ENCODE measurements around the gene RAPGEF2. TPM values are rescaled to one million over a fixed set of nuclear protein-coding genes. Genes with fewer than 3 reads are reported as not detected.

The RAPGEF2 gene
- total and polyA plus RNA-seq, 2 donors (not counting 3 experiments of a cell fraction or from before 2014, with no cell fraction given): 28.7 to 55.2 TPM

DNA sequence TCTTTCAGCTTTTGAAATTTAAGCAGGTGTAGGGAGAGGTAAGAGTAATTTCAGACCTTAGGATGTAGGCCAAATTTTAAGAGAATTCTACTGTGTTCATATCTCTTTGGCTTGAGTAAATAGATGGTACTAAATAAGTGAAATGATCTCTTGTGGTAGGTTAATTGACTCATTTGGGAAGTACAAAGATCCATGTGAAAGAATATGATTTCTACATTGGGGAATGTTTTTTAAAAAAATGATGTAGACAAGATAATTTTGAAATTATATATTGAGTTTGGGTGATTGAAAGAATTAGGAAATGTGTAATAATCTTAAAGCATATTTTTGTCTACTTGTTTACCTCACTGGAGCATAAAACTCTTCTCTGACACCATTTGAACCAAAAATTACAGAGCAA lies 35.6 kb downstream of the RAPGEF2 start:
- H3K9me1 ChIP-seq (replicated peaks; ENCODE audit: control insufficient read depth, extremely low read depth, insufficient read depth, low read length): no peaks in the 10 kb centered on the region
- intact Hi-C loops (cut with micrococcal nuclease) (no loop called here), dilution Hi-C loops (cut with MboI; ENCODE audit: extremely low pct_ligation_motif_present, low sequenced_read_pairs) (no loop called here)
- no peaks in the 10 kb centered on the region for H3K27me3 ChIP-seq (ENCODE audit: control insufficient read depth in 2 of 2, insufficient read depth in 2 of 2, low read length in 2 of 2)
- no peak overlapping the region for H3K4me3 ChIP-seq (replicated peaks in 1 of 3; ENCODE audit: insufficient read depth in 1 of 3, low read depth in 1 of 3, low read length in 3 of 3)
- ChIA-PET CTCF (interaction anchor here (0.8 to 1.5 kb wide), 2 partner anchors 26 to 282 kb away, joined by 3 to 4 read pairs; no protein-coding TSS in a partner anchor), POLR2A (interaction anchor here (0.5 kb wide), 1 partner anchor 94 kb away, joined by 4 read pairs; no protein-coding TSS in a partner anchor)
- FAIRE-seq (no peak), DNase-seq (ENCODE audit: low read depth, low spot score) (no peak)
- no peak overlapping the region for H3K27ac ChIP-seq (ENCODE audit: insufficient read depth, low read depth, low read length)
- TF ChIP-seq MYC (IDR thresholded peaks at IDR 0.05; ENCODE audit: low read depth, low read length): no peak
- TF ChIP-seq, protein P1, sequence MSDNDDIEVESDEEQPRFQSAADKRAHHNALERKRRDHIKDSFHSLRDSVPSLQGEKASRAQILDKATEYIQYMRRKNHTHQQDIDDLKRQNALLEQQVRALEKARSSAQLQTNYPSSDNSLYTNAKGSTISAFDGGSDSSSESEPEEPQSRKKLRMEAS (IDR thresholded peaks at IDR 0.05; ENCODE audit: insufficient read depth, insufficient read length): no peak
- TF ChIP-seq, protein P2, sequence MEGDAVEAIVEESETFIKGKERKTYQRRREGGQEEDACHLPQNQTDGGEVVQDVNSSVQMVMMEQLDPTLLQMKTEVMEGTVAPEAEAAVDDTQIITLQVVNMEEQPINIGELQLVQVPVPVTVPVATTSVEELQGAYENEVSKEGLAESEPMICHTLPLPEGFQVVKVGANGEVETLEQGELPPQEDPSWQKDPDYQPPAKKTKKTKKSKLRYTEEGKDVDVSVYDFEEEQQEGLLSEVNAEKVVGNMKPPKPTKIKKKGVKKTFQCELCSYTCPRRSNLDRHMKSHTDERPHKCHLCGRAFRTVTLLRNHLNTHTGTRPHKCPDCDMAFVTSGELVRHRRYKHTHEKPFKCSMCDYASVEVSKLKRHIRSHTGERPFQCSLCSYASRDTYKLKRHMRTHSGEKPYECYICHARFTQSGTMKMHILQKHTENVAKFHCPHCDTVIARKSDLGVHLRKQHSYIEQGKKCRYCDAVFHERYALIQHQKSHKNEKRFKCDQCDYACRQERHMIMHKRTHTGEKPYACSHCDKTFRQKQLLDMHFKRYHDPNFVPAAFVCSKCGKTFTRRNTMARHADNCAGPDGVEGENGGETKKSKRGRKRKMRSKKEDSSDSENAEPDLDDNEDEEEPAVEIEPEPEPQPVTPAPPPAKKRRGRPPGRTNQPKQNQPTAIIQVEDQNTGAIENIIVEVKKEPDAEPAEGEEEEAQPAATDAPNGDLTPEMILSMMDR (IDR thresholded peaks at IDR 0.05; ENCODE audit: extremely low read depth in 1 of 2, insufficient read depth in 1 of 2, low read depth in 1 of 2, low read length in 2 of 2): no peak
- no peak for TF ChIP-seq GATA2 (IDR thresholded peaks at IDR 0.05; ENCODE audit: insufficient read depth, insufficient read length, low read depth, low read length)
- no peak for TF ChIP-seq POLR2A (IDR thresholded peaks at IDR 0.05; ENCODE audit: low read depth, low read length)
- TF ChIP-seq POLR2AphosphoS5 (IDR thresholded peaks at IDR 0.05; ENCODE audit: insufficient read depth, low read depth, low read length): no peak
- no peak for TF ChIP-seq FOS (IDR thresholded peaks at IDR 0.05; ENCODE audit: borderline replicate concordance, insufficient read depth, low read length)
- no peak for TF ChIP-seq EZH2 (IDR thresholded peaks at IDR 0.05; ENCODE audit: borderline replicate concordance, low read depth, low read length, severe bottlenecking)
- peaks cover 13% of the 10 kb centered on the region for H3K4me1 ChIP-seq (ENCODE audit: control insufficient read depth, extremely low read depth, insufficient read depth, low read length)
- peaks cover 64% of the 10 kb centered on the region for H3K79me2 ChIP-seq (ENCODE audit: control insufficient read depth, insufficient read depth, low read length)
- H2AFZ ChIP-seq (ENCODE audit: low read depth, low read length): no peak overlapping the region
- no peaks in the 10 kb centered on the region for H3K36me3 ChIP-seq (ENCODE audit: control insufficient read depth in 2 of 2, extremely low read depth in 1 of 2, insufficient read depth in 2 of 2, low read length in 2 of 2)
- no peak overlapping the region for H3K4me2 ChIP-seq (ENCODE audit: insufficient read depth, low read length)
- BruUV-seq (replicated peaks): no TSS peak
- H3K9ac ChIP-seq (replicated peaks; ENCODE audit: extremely low read depth, insufficient read depth, low read length): no peak overlapping the region
- no peaks in the 10 kb centered on the region for H4K20me1 ChIP-seq (replicated peaks; ENCODE audit: control insufficient read depth, extremely low read depth, insufficient read depth, low read length)
- no peaks in the 10 kb centered on the region for H3K9me3 ChIP-seq (replicated peaks; ENCODE audit: control insufficient read depth, insufficient read depth, low read length)
